ENCODE data around the gene LRRC61. TPM values are rescaled to one million over a fixed set of nuclear protein-coding genes. Genes with fewer than 3 reads are reported as not detected.
A peak's percentile ranks its signal among the peaks of the same experiment; 100 is the strongest.

The LRRC61 gene
- polyA plus RNA-seq, 1 of the 3 experiments (the other 2 are of a cell fraction) = 0.99 TPM

DNA sequence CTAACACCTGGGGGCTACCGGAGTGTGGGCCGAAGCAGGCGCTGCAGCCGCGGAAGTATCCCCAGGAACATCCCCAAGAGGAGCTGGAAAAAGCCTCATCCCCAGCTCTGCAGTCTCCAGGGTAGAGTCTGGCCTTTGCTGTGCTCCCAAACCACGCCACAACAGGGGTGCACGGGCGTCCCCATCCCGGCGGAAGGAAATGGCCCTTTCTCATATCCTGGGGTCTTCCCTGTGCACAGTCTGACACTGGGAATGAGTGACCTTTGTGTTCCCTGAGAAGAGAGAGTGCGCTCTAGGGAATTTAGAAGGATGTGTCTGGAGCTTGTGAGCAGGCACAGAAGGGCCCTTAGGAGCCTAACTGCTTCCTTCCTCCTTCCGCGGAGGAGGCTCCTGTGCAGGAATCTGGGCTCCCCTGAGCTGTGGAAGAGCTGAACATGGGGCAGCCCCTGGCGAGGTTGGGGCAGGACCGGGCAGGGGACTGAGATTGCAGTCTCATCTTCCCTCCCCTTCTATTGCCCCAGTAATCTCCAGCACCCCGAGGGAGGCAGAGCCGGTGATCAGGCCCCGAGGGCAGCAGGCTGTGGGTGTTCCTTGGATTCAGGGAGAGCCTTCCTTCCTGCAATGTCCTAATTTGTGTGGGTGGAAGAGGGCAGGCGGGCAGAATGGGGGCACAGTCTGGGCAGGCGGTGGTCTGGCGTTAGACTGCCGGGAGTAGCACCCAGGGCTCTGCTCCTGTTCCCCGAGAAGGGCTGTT lies 46.8 kb downstream of the LRRC61 start:
- Histone ChIP-seq H4K20me1 (ENCODE audit: insufficient read depth) (no peaks in the 10 kb centered on the region), H2AFZ (ENCODE audit: low read depth) (no peak overlapping the region), H3K4me2 (peak overlapping the region; percentile 96), H3K4me1 (ENCODE audit: control insufficient read depth in 1 of 2, insufficient read depth in 2 of 2, low read depth in 1 of 2, low read length in 1 of 2) (peaks cover 9 to 35% of the 10 kb centered on the region in 2 experiments; a peak in 3 of 4 replicates), H3K27ac (ENCODE audit: low read depth in 2 of 2, low read length in 1 of 2) (peak overlapping the region; percentile 72 to 96), H3K9me2 (no peaks in the 10 kb centered on the region), H3K79me2 (ENCODE audit: insufficient read depth) (peaks cover 48% of the 10 kb centered on the region), H3F3A (replicated peaks; ENCODE audit: insufficient read depth) (peaks cover 10% of the 10 kb centered on the region), H3K27me3 (ENCODE audit: insufficient read depth) (no peaks in the 10 kb centered on the region), H3K36me3 (replicated peaks in 1 of 2; ENCODE audit: control insufficient read depth in 1 of 2, insufficient read depth in 2 of 2, low read length in 1 of 2) (peaks cover 11 to 45% of the 10 kb centered on the region in 2 experiments), H3K9ac (peak overlapping the region; percentile 93), H3K9me3 (no peaks in the 10 kb centered on the region), H3K4me3 (ENCODE audit: low read depth in 2 of 2, low read length in 1 of 2) (peak overlapping the region; percentile 70 to 77)
- 52% methylated on average over 21 of the region's 23 CpGs for WGBS (ENCODE audit: low lambda C conversion rate)
- no peak for TF ChIP-seq RFX5 (IDR thresholded peaks at IDR 0.05; ENCODE audit: low read length)
- no peak for TF ChIP-seq MAX (IDR thresholded peaks at IDR 0.05; ENCODE audit: low read depth)
- no peak for TF ChIP-seq CTCF (IDR thresholded peaks at IDR 0.05)
- TF ChIP-seq, protein P1, sequence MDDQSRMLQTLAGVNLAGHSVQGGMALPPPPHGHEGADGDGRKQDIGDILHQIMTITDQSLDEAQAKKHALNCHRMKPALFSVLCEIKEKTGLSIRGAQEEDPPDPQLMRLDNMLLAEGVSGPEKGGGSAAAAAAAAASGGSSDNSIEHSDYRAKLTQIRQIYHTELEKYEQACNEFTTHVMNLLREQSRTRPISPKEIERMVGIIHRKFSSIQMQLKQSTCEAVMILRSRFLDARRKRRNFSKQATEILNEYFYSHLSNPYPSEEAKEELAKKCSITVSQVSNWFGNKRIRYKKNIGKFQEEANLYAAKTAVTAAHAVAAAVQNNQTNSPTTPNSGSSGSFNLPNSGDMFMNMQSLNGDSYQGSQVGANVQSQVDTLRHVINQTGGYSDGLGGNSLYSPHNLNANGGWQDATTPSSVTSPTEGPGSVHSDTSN (IDR thresholded peaks at IDR 0.05) = no peak
- TF ChIP-seq MEF2A (IDR thresholded peaks at IDR 0.05; ENCODE audit: borderline replicate concordance, low read depth) = no peak
- TF ChIP-seq, protein P2, sequence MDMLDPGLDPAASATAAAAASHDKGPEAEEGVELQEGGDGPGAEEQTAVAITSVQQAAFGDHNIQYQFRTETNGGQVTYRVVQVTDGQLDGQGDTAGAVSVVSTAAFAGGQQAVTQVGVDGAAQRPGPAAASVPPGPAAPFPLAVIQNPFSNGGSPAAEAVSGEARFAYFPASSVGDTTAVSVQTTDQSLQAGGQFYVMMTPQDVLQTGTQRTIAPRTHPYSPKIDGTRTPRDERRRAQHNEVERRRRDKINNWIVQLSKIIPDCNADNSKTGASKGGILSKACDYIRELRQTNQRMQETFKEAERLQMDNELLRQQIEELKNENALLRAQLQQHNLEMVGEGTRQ (IDR thresholded peaks at IDR 0.05; ENCODE audit: borderline replicate concordance, low read depth, low read length) = no peak
- TF ChIP-seq TEAD4 (IDR thresholded peaks at IDR 0.05; ENCODE audit: borderline replicate concordance, insufficient read depth) = no peak
- no peak for TF ChIP-seq EP300 (IDR thresholded peaks at IDR 0.05; ENCODE audit: borderline replicate concordance in 1 of 2, low read depth in 1 of 2, low read length in 1 of 2)
- TF ChIP-seq RCOR1 (IDR thresholded peaks at IDR 0.05; ENCODE audit: low read length) = no peak
- CTCF ChIA-PET = interaction anchor here (1.0 to 7.4 kb wide), 6 partner anchors 9 to 84 kb away, joined by 3 to 57 read pairs (median 10); partner anchors contain the start of gene ZNF775
- POLR2A ChIA-PET = interaction anchor here (0.9 to 3.1 kb wide), 12 partner anchors 8 to 605 kb away, joined by 3 to 43 read pairs (median 7); partner anchors contain the start of genes ACTR3C, LRRC61 and ZNF775
- DNase-seq = peak; percentile 39

- peaks cover 9 to 35% of the 10 kb centered on the region in 2 experiments; a peak in 3 of 4 replicates for H3K4me1 ChIP-seq (ENCODE audit: control insufficient read depth in 1 of 2, insufficient read depth in 2 of 2, low read depth in 1 of 2, low read length in 1 of 2)
- H3K36me3 ChIP-seq (replicated peaks in 1 of 2; ENCODE audit: control insufficient read depth in 1 of 2, insufficient read depth in 2 of 2, low read length in 1 of 2) = peaks cover 13 to 45% of the 10 kb centered on the region in 2 experiments
- no peaks in the 10 kb centered on the region for H3K9me2 ChIP-seq
- no peak for DNase-seq
- CTCF ChIA-PET = interaction anchor here (0.9 to 7.4 kb wide), 3 partner anchors 14 to 34 kb away, joined by 3 to 57 read pairs (median 17); a partner anchor contains a TSS
- no peaks in the 10 kb centered on the region for H3K27me3 ChIP-seq (ENCODE audit: insufficient read depth)
- no peaks in the 10 kb centered on the region for H4K20me1 ChIP-seq (ENCODE audit: insufficient read depth)
- peaks cover 48% of the 10 kb centered on the region for H3K79me2 ChIP-seq (ENCODE audit: insufficient read depth)
- POLR2A ChIA-PET = interaction anchor here (0.6 to 3.1 kb wide), 4 partner anchors 10 to 36 kb away, joined by 3 to 19 read pairs (median 8); a partner anchor contains a TSS
- TF ChIP-seq ZBTB33 (IDR thresholded peaks at IDR 0.05; ENCODE audit: borderline replicate concordance, low read depth) = no peak
- no peak for TF ChIP-seq FOXJ3 (CRISPR knock-in tag; IDR thresholded peaks at IDR 0.05)
- TF ChIP-seq POLR2AphosphoS5 (IDR thresholded peaks at IDR 0.05; ENCODE audit: low read depth, low read length) = no peak
- TF ChIP-seq MEF2A (IDR thresholded peaks at IDR 0.05; ENCODE audit: borderline replicate concordance, low read depth) = no peak
- TF ChIP-seq FOSL2 (IDR thresholded peaks at IDR 0.05; ENCODE audit: borderline replicate concordance, low read depth) = no peak
- no peak for TF ChIP-seq EP300 (IDR thresholded peaks at IDR 0.05; ENCODE audit: borderline replicate concordance in 1 of 2, low read depth in 1 of 2, low read length in 1 of 2)
- 69% methylated on average over 3 of the region's 3 CpGs for WGBS (ENCODE audit: low lambda C conversion rate)
- H3K4me3 ChIP-seq (ENCODE audit: low read depth in 2 of 2, low read length in 1 of 2) = peak overlapping the region; percentile 70 to 77; a peak in 3 of 4 replicates
- peak overlapping the region; percentile 93; the same call in 1 of the 2 replicates for H3K9ac ChIP-seq
- H2AFZ ChIP-seq (ENCODE audit: low read depth) = no peak overlapping the region
- no peaks in the 10 kb centered on the region for H3K9me3 ChIP-seq
- peak overlapping the region; percentile 72 to 96; a peak in 2 of 4 replicates for H3K27ac ChIP-seq (ENCODE audit: low read depth in 2 of 2, low read length in 1 of 2)
- peaks cover 11% of the 10 kb centered on the region for H3F3A ChIP-seq (replicated peaks; ENCODE audit: insufficient read depth)
- H3K4me2 ChIP-seq = peak overlapping the region; percentile 96
Observed at GRCh38 chr7:150370612-150371071, 47.5 kb downstream of the LRRC61 start.
